Right lobe of liver (tissue), 6 donors: ENCODE data around the gene MTHFD1L. TPM values are rescaled to one million over a fixed set of nuclear protein-coding genes. Genes with fewer than 3 reads are reported as not detected.

ENCODE experiments used
- ATAC-seq, 4 donors: fragments of 200-7000 bp; cut with Tn5 transposase; one replicate each; pipeline ENCODE4 v1.9.1; 2020; ENCODE audit warnings: mild to moderate bottlenecking in 4 of 4, moderate library complexity in 4 of 4
- DNase-seq, 3 donors: peaks; one replicate each; pipeline ENCODE4 v3.0.0-alpha.2; 2020
- H3K27ac ChIP-seq, 3 donors: fragments of 200-600 bp; one replicate each; pipeline ENCODE4 v1.8.0; 2022
- H3K27me3 ChIP-seq, 2 donors: fragments of 200-600 bp; one replicate each; pipeline ENCODE4 v1.8.0; 2022
- H3K36me3 ChIP-seq, 4 donors: fragments of 200-600 bp; sonication (generic) in 1 of 4; one replicate each; pipeline versions ENCODE4 v1.5.1 to v1.8.0; 2017 to 2022; ENCODE audit warnings: control low read depth in 1 of 4
- H3K4me1 ChIP-seq, 4 donors: fragments of 200-600 bp; sonication (generic) in 1 of 4; one replicate each; pipeline versions ENCODE4 v1.5.1 to v1.8.0; 2017 to 2022; ENCODE audit warnings: control low read depth in 1 of 4
- H3K4me3 ChIP-seq, 3 donors: fragments of 200-600 bp; one replicate each; pipeline ENCODE4 v1.8.0; 2022
- H3K9me3 ChIP-seq, 4 donors: fragments of 200-600 bp; sonication (generic) in 1 of 4; one replicate each; pipeline versions ENCODE4 v1.5.1 to v1.8.0; 2017 to 2022; ENCODE audit warnings: control low read depth in 1 of 4
- POLR2A ChIP-seq: fragments of 450-650 bp; IDR thresholded peaks from one replicate; pipeline ENCODE4 v1.6.1; 2017; ENCODE audit warnings: antibody characterized with exemption, mild to moderate bottlenecking
- WGBS: methylation state at CpG from one replicate; pipeline ENCODE4 v1.1.6; 2018; ENCODE audit warnings: low coverage, low lambda C conversion rate; ENCODE audit not compliant: insufficient coverage; ENCODE audit errors: missing lambda C conversion rate; 5-methylcytosine and 5-hydroxymethylcytosine counted together
- intact Hi-C, 2 donors: fragments of 100-400 bp; cut with DNase I; formaldehyde crosslinking; loops; one replicate each; pipeline versions ENCODE4 v1.11.2 to v1.14.1; 2022
- total RNA-seq, 6 experiments: library from RNA; depleted of rRNA in 2 of 6; stranded (reverse); fragments of >200 nt in 2 of 6; fragmentation: NEBNext Ultra II Directional in 3 of 6; extraction: Animal tissue kit (Norgen Biotek cat#: 25700) in 3 of 6; gene quantifications; one replicate each; pipeline versions ENCODE4 v1.1.0 to v1.2.4, GENCODE V29; 2016 to 2023
- TF ChIP-seq, protein P1 (sequence below), 4 donors: fragments of 200-600 bp in 3 of 4; fragments of 450-650 bp in 1 of 4; IDR thresholded peaks; one replicate each; pipeline versions ENCODE4 v1.5.1 to v1.8.0; 2016 to 2022; ENCODE audit warnings: antibody characterized with exemption in 4 of 4, mild to moderate bottlenecking in 2 of 4
- donor health status: DM: no; HTN: yes; CAD: no.
- donor health status: DM: no; HTN: no; CAD: no.
- donor health status: DM: no; HTN: no; CAD: no.
- donor health status: DM: no; HTN: yes; CAD: no.
- donor health status: DM: no; HTN: yes; CAD: no.

MTHFD1L gene
- total RNA-seq, 6 experiments from 2014 or later: 1.7 to 11.5 (median 4.9) TPM

DNA sequence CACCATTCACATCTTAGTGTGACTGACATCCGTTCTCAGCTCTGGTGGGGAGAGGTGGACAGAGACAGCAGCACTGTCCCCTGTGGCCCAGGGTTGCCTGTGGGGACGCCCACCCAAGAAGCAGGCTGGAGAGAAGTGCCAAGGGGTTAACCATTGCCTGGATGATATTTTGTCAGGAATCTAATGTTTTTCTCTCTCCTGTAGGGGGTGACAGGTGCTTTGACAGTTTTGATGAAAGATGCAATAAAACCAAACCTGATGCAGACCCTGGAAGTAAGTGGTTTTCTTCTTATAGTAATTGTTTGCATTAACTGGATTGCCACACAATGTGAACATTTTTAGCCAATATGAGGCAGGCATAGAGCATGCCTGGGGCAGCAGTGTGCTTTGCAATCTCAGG lies 99.3 kb downstream of the MTHFD1L start:
- no peak for TF ChIP-seq POLR2A
- TF ChIP-seq, protein P1, sequence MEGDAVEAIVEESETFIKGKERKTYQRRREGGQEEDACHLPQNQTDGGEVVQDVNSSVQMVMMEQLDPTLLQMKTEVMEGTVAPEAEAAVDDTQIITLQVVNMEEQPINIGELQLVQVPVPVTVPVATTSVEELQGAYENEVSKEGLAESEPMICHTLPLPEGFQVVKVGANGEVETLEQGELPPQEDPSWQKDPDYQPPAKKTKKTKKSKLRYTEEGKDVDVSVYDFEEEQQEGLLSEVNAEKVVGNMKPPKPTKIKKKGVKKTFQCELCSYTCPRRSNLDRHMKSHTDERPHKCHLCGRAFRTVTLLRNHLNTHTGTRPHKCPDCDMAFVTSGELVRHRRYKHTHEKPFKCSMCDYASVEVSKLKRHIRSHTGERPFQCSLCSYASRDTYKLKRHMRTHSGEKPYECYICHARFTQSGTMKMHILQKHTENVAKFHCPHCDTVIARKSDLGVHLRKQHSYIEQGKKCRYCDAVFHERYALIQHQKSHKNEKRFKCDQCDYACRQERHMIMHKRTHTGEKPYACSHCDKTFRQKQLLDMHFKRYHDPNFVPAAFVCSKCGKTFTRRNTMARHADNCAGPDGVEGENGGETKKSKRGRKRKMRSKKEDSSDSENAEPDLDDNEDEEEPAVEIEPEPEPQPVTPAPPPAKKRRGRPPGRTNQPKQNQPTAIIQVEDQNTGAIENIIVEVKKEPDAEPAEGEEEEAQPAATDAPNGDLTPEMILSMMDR (IDR thresholded peaks at IDR 0.05): no peak
- no peak for ATAC-seq
- Histone ChIP-seq H3K9me3 (no peaks in the 10 kb centered on the region), H3K4me1 (no peaks in the 10 kb centered on the region), H3K4me3 (no peak overlapping the region), H3K36me3 (peaks cover 0 to 2% (median 0%) of the 10 kb centered on the region in 4 donors), H3K27me3 (no peaks in the 10 kb centered on the region), H3K27ac (no peak overlapping the region)
- 100% methylated on average over 1 of the region's 2 CpGs for WGBS
- intact Hi-C loops: no loop called here
- no peak for DNase-seq

DNA sequence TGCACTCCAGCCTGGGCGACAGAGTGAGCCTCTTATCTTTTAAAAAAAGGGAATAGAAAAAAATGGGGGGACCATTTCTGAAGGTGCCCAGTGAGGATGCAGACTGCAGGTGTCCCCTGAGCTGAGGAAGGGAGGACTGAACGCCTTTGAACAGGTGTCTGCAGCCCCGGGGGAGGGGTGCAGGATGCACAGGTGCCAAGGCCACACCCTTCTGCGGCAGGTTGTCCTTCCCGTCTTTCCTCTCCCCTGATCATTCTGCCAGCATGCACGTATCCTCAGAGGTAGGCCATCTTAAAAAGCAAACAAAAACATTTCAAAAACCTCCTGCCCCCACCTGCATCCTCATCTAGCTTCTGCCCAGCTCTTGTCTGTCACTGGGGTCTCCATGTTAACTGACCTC lies 101.3 kb downstream of the MTHFD1L start:
- no peak overlapping the region for H3K4me3 ChIP-seq
- no peak overlapping the region for H3K27ac ChIP-seq
- TF ChIP-seq, protein P1 (IDR thresholded peaks at IDR 0.05): no peak
- TF ChIP-seq POLR2A: no peak
- H3K4me1 ChIP-seq: no peaks in the 10 kb centered on the region
- intact Hi-C loops: no loop called here
- no peaks in the 10 kb centered on the region for H3K27me3 ChIP-seq
- ATAC-seq: peak in 1 of 4 donors; percentile 35
- H3K36me3 ChIP-seq: peaks cover 0 to 4% (median 0%) of the 10 kb centered on the region in 4 donors
- WGBS: 77% methylated on average over 5 of the region's 6 CpGs
- no peak for DNase-seq
- no peaks in the 10 kb centered on the region for H3K9me3 ChIP-seq

DNA sequence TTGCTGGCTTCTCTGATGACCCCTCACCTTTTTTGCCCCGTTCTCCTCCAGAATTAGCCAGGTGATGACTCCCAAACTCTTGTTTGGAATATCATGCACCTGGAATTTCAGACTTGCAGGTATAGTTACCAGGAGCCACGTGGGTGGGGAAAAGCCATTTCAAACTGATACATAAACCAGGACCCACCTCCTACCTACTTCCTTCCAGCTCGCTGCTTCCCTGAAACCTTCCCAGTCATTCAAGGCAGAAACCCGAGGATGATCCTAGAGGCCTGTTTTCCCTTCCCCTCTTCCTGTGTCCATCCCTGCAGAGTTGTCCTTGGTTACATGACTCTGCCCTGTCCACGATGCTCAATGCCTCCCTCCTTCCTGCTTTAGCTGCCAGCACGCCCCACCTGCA lies 101.9 kb downstream of the MTHFD1L start:
- DNase-seq: no peak
- no peak overlapping the region for H3K4me3 ChIP-seq
- no peak for TF ChIP-seq POLR2A
- TF ChIP-seq, protein P1 (IDR thresholded peaks at IDR 0.05): no peak
- H3K27me3 ChIP-seq: no peaks in the 10 kb centered on the region
- 90% methylated on average over 6 of the region's 6 CpGs for whole genome bisulfite sequencing
- H3K9me3 ChIP-seq: no peaks in the 10 kb centered on the region
- ATAC-seq: no peak
- H3K27ac ChIP-seq: no peak overlapping the region
- intact Hi-C loops: no loop called here
- H3K4me1 ChIP-seq: no peaks in the 10 kb centered on the region
- H3K36me3 ChIP-seq: peaks cover 0 to 4% (median 0%) of the 10 kb centered on the region in 4 donors

DNA sequence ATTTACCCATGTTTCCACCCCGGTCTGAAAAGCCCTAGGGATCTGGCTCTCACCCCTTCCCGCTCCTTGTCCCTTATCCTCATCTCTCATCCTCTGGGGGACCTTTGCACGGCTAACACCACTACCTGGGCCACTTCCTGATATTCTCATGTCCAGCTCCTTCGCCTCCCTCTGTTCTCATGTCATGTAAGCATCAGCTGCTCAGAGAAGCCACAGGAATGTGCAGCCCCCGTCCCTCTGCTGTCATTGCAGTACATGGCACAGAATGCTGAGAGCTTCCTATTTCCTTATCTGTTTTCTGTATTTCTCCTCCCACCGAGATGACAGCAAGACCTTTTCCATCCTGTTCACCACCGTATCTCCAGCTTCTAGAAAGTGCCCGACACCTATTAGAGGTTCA lies 102.4 kb downstream of the MTHFD1L start:
- no peaks in the 10 kb centered on the region for H3K4me1 ChIP-seq
- H3K36me3 ChIP-seq: peaks cover 0 to 4% (median 0%) of the 10 kb centered on the region in 4 donors
- no peaks in the 10 kb centered on the region for H3K27me3 ChIP-seq
- no peak overlapping the region for H3K4me3 ChIP-seq
- DNase-seq (no peak), ATAC-seq (peak in 2 of 4 donors; percentile 36 to 38)
- H3K9me3 ChIP-seq: no peaks in the 10 kb centered on the region
- no peak overlapping the region for H3K27ac ChIP-seq
- intact Hi-C loops: no loop called here
- 73% methylated on average over 7 of the region's 8 CpGs for WGBS
- TF ChIP-seq, protein P1 (IDR thresholded peaks at IDR 0.05): no peak
- no peak for TF ChIP-seq POLR2A

DNA sequence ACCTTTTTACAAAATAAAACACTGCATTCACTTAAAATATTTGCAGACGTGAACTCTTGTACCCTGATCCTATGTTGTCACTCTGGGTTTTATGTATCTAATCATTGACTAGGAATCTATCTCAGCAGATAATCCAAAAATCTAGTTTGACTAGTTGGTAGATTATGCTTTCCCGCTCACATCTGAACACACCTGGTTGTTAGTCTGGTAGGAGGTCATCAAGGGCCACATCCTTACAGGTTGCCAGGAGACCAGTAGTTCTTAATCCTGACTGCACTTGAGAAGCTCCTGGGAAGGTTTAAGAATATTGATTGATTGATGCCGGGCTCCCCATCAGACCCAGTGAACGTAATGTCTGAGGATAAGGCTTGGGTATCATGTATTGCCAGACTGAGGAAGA lies 104.4 kb downstream of the MTHFD1L start:
- no peak overlapping the region for H3K4me3 ChIP-seq
- no peak overlapping the region for H3K27ac ChIP-seq
- no peaks in the 10 kb centered on the region for H3K9me3 ChIP-seq
- 95% methylated on average over 2 of the region's 4 CpGs for WGBS
- H3K36me3 ChIP-seq: peaks cover 0 to 4% (median 0%) of the 10 kb centered on the region in 4 donors
- ATAC-seq (no peak), DNase-seq (no peak)
- no peaks in the 10 kb centered on the region for H3K4me1 ChIP-seq
- no peak for TF ChIP-seq POLR2A
- TF ChIP-seq, protein P1 (IDR thresholded peaks at IDR 0.05): no peak
- H3K27me3 ChIP-seq: no peaks in the 10 kb centered on the region
- intact Hi-C loops: no loop called here
